BLaER1 (cell line): Measurements from ENCODE around the gene PFKP.

Experiments used
- H3K27ac ChIP-seq: shearing (Covaris generic); formaldehyde crosslinking; 2 replicates; pipeline ENCODE4 v1.8.1; 2022
- H3K27me3 ChIP-seq: shearing (Covaris generic); formaldehyde crosslinking; 2 replicates; pipeline ENCODE4 v1.8.1; 2022
- H3K36me3 ChIP-seq: shearing (Covaris generic); formaldehyde crosslinking; 2 replicates; pipeline ENCODE4 v1.8.1; 2022
- H3K4me1 ChIP-seq: shearing (Covaris generic); formaldehyde crosslinking; 2 replicates; pipeline ENCODE4 v1.8.1; 2022
- H3K4me2 ChIP-seq: shearing (Covaris generic); formaldehyde crosslinking; 2 replicates; pipeline ENCODE4 v1.8.1; 2022
- H3K4me3 ChIP-seq: shearing (Covaris generic); formaldehyde crosslinking; 2 replicates; pipeline ENCODE4 v1.8.1; 2022
- H3K9ac ChIP-seq: shearing (Covaris generic); formaldehyde crosslinking; 2 replicates; pipeline ENCODE4 v1.8.1; 2022
- H3K9me3 ChIP-seq: shearing (Covaris generic); formaldehyde crosslinking; 2 replicates; pipeline ENCODE4 v1.8.1; 2022
- H4K20me1 ChIP-seq: shearing (Covaris generic); formaldehyde crosslinking; 2 replicates; pipeline ENCODE4 v1.8.1; 2022
- Cebpa-rat ChIP-seq: shearing (Covaris generic); IDR thresholded peaks from 2 replicates; pipeline ENCODE4 v1.8.1; 2022

PFKP gene

GRCh38 chr10:3137958-3138726 lies 70.8 kb downstream of the PFKP start:
- Histone ChIP-seq H3K27me3 (no peaks in the 10 kb centered on the region), H3K36me3 (peaks cover 100% of the 10 kb centered on the region), H3K4me2 (no peak overlapping the region), H3K27ac (no peak overlapping the region), H3K9me3 (no peaks in the 10 kb centered on the region), H4K20me1 (peaks cover 58% of the 10 kb centered on the region), H3K4me3 (no peak overlapping the region), H3K4me1 (peaks cover 21% of the 10 kb centered on the region), H3K9ac (no peak overlapping the region)
- no peak for TF ChIP-seq Cebpa-rat

- Histone ChIP-seq H3K4me2 (no peak overlapping the region), H3K27me3 (no peaks in the 10 kb centered on the region), H3K36me3 (peaks cover 100% of the 10 kb centered on the region), H3K9ac (no peak overlapping the region), H3K4me3 (no peak overlapping the region), H3K4me1 (peaks cover 14% of the 10 kb centered on the region), H3K27ac (no peak overlapping the region), H4K20me1 (peaks cover 51% of the 10 kb centered on the region), H3K9me3 (no peaks in the 10 kb centered on the region)
- no peak for TF ChIP-seq Cebpa-rat
Observed at GRCh38 chr10:3139216-3139910, 72.0 kb downstream of the PFKP start.

- Histone ChIP-seq H3K36me3 (peaks cover 100% of the 10 kb centered on the region), H3K9ac (no peak overlapping the region), H3K9me3 (no peaks in the 10 kb centered on the region), H4K20me1 (peaks cover 42% of the 10 kb centered on the region), H3K27me3 (no peaks in the 10 kb centered on the region), H3K27ac (no peak overlapping the region), H3K4me1 (peaks cover 5% of the 10 kb centered on the region), H3K4me2 (no peak overlapping the region), H3K4me3 (no peak overlapping the region)
- no peak for TF ChIP-seq Cebpa-rat
Observed at GRCh38 chr10:3140280-3140679, 72.9 kb downstream of the PFKP start.

GRCh38 chr10:3141351-3142005 lies 74.1 kb downstream of the PFKP start:
- no peak for TF ChIP-seq Cebpa-rat
- no peak overlapping the region for H3K9ac ChIP-seq
- no peak overlapping the region for H3K4me2 ChIP-seq
- H3K4me3 ChIP-seq, result no peak overlapping the region
- H3K27ac ChIP-seq, result no peak overlapping the region
- no peaks in the 10 kb centered on the region for H3K4me1 ChIP-seq
- peaks cover 35% of the 10 kb centered on the region for H4K20me1 ChIP-seq
- no peaks in the 10 kb centered on the region for H3K27me3 ChIP-seq
- H3K9me3 ChIP-seq, result no peaks in the 10 kb centered on the region
- peaks cover 99% of the 10 kb centered on the region for H3K36me3 ChIP-seq

GRCh38 chr10:3142146-3142875 lies 75.0 kb downstream of the PFKP start:
- H3K4me2 ChIP-seq, result no peak overlapping the region
- no peak overlapping the region for H3K4me3 ChIP-seq
- H3K27ac ChIP-seq, result no peak overlapping the region
- no peaks in the 10 kb centered on the region for H3K27me3 ChIP-seq
- H3K36me3 ChIP-seq, result peaks cover 99% of the 10 kb centered on the region
- H3K9me3 ChIP-seq, result no peaks in the 10 kb centered on the region
- peaks cover 31% of the 10 kb centered on the region for H4K20me1 ChIP-seq
- H3K4me1 ChIP-seq, result no peaks in the 10 kb centered on the region
- no peak for TF ChIP-seq Cebpa-rat
- H3K9ac ChIP-seq, result no peak overlapping the region

- no peaks in the 10 kb centered on the region for H3K4me1 ChIP-seq
- no peak for TF ChIP-seq Cebpa-rat
- H3K36me3 ChIP-seq, result peaks cover 99% of the 10 kb centered on the region
- H3K27ac ChIP-seq, result no peak overlapping the region
- peaks cover 29% of the 10 kb centered on the region for H4K20me1 ChIP-seq
- no peaks in the 10 kb centered on the region for H3K9me3 ChIP-seq
- no peak overlapping the region for H3K9ac ChIP-seq
- no peak overlapping the region for H3K4me2 ChIP-seq
- H3K4me3 ChIP-seq, result no peak overlapping the region
- no peaks in the 10 kb centered on the region for H3K27me3 ChIP-seq
Observed at GRCh38 chr10:3143366-3143765, 76.0 kb downstream of the PFKP start.

GRCh38 chr10:3143791-3144434 lies 76.6 kb downstream of the PFKP start:
- Histone ChIP-seq H3K9ac (no peak overlapping the region), H3K9me3 (no peaks in the 10 kb centered on the region), H3K27ac (no peak overlapping the region), H3K27me3 (no peaks in the 10 kb centered on the region), H3K4me3 (no peak overlapping the region), H3K4me2 (no peak overlapping the region), H3K4me1 (no peaks in the 10 kb centered on the region), H3K36me3 (peaks cover 99% of the 10 kb centered on the region), H4K20me1 (peaks cover 27% of the 10 kb centered on the region)
- TF ChIP-seq Cebpa-rat, result no peak

- Histone ChIP-seq H3K36me3 (peaks cover 99% of the 10 kb centered on the region), H4K20me1 (peaks cover 30% of the 10 kb centered on the region), H3K9ac (no peak overlapping the region), H3K27me3 (no peaks in the 10 kb centered on the region), H3K4me2 (no peak overlapping the region), H3K4me1 (no peaks in the 10 kb centered on the region), H3K27ac (no peak overlapping the region), H3K4me3 (no peak overlapping the region), H3K9me3 (no peaks in the 10 kb centered on the region)
- no peak for TF ChIP-seq Cebpa-rat
Observed at GRCh38 chr10:3145366-3145765, 78.0 kb downstream of the PFKP start.

- TF ChIP-seq Cebpa-rat, result no peak
- peaks cover 99% of the 10 kb centered on the region for H3K36me3 ChIP-seq
Observed at GRCh38 chr10:3146289-3146688, 78.9 kb downstream of the PFKP start.

More at GRCh38 chr10:3146289-3146688, 78.9 kb downstream of the PFKP start:
- Histone ChIP-seq H3K27me3 (no peaks in the 10 kb centered on the region), H3K27ac (no peak overlapping the region), H4K20me1 (peaks cover 29% of the 10 kb centered on the region), H3K4me1 (no peaks in the 10 kb centered on the region), H3K9me3 (no peaks in the 10 kb centered on the region), H3K9ac (no peak overlapping the region), H3K4me3 (no peak overlapping the region), H3K4me2 (no peak overlapping the region)
